HG02571 (cell line): ENCODE measurements around the gene ZBTB42.

Experiments
- ATAC-seq: cut with Tn5 transposase; IDR thresholded peaks from one replicate; pipeline ENCODE4 v1.9.1; 2021; ENCODE audit warnings: mild to moderate bottlenecking, moderate library complexity; ENCODE audit not compliant: unreplicated experiment

ZBTB42 gene

GRCh38 chr14:104782086-104782807, 18.7 kb upstream of the ZBTB42 start:
- no peak for ATAC-seq

- no peak for ATAC-seq
Observed at GRCh38 chr14:104782808-104783139, 18.1 kb upstream of the ZBTB42 start.

GRCh38 chr14:104783484-104784217, 17.2 kb upstream of the ZBTB42 start:
- ATAC-seq = no peak

- no peak for ATAC-seq
Observed at GRCh38 chr14:104784218-104784568, 16.7 kb upstream of the ZBTB42 start.

GRCh38 chr14:104784846-104785707, 15.8 kb upstream of the ZBTB42 start:
- no peak for ATAC-seq

GRCh38 chr14:104785708-104786080, 15.2 kb upstream of the ZBTB42 start:
- no peak for ATAC-seq

GRCh38 chr14:104786091-104786586, 14.8 kb upstream of the ZBTB42 start:
- ATAC-seq = no peak

- ATAC-seq = no peak
Observed at GRCh38 chr14:104786726-104787675, 13.9 kb upstream of the ZBTB42 start.

GRCh38 chr14:104787736-104788135, 13.2 kb upstream of the ZBTB42 start:
- ATAC-seq = no peak

- ATAC-seq = no peak
Observed at GRCh38 chr14:104788161-104788818, 12.6 kb upstream of the ZBTB42 start.

GRCh38 chr14:104788873-104789663, 11.8 kb upstream of the ZBTB42 start:
- no peak for ATAC-seq

GRCh38 chr14:104789752-104790743, 10.9 kb upstream of the ZBTB42 start:
- no peak for ATAC-seq

- no peak for ATAC-seq
Observed at GRCh38 chr14:104791425-104791824, 9.5 kb upstream of the ZBTB42 start.

- ATAC-seq = no peak
Observed at GRCh38 chr14:104792101-104792884, 8.6 kb upstream of the ZBTB42 start.

- no peak for ATAC-seq
Observed at GRCh38 chr14:104792945-104793702, 7.8 kb upstream of the ZBTB42 start.

GRCh38 chr14:104793703-104793959, 7.3 kb upstream of the ZBTB42 start:
- no peak for ATAC-seq

GRCh38 chr14:104794099-104794498, 6.8 kb upstream of the ZBTB42 start:
- ATAC-seq = no peak
